HG03457 (cell line): Measurements from ENCODE around the gene CHAC1.

Experiments used
- ATAC-seq: cut with Tn5 transposase; IDR thresholded peaks from one replicate; pipeline ENCODE4 v1.9.1; 2021; ENCODE audit warnings: moderate number of reproducible peaks; ENCODE audit not compliant: unreplicated experiment

CHAC1 gene

GRCh38 chr15:40952901-40953712 is at the start of gene CHAC1:
Gene CHAC1, plus strand, starts transcription at chr15:40953471. Its CDS starts 113 bp downstream, at chr15:40953584.
- peak; percentile 80 for ATAC-seq

DNA sequence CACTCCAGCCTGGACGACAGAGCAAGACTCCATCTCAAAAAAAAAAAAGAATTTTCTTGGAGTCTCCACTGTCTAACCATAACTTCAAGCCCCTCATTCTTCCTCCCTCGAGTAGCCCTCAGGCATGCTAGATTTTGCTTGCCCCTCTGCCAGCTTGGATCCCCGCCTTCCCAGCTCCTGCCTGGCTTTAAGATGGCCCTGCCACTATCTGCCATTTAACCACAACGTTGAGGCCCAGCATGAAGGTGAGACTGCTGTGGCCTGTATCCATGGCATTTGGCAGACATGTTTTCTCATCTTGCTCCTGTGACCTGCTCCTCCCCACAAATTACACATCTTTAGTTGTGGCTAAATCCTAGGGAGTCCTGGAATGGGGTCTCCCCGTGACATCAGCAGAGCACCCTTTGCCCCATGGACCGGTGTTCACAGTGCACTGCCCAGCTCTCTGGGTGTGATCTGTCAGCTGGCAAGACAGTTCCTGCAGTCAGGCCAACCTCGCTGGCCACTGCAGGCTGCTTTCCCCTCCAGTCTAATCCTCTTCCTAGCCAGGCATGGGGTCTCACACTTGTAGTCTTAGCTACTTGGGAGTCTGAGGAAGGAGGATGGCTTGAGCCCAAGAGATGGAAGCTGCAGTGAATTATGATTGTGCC is 48.6 kb upstream of the CHAC1 start:
- ATAC-seq: no peak

- ATAC-seq: peak; percentile 47
Observed at GRCh38 chr15:40906091-40906990, 46.9 kb upstream of the CHAC1 start.

DNA sequence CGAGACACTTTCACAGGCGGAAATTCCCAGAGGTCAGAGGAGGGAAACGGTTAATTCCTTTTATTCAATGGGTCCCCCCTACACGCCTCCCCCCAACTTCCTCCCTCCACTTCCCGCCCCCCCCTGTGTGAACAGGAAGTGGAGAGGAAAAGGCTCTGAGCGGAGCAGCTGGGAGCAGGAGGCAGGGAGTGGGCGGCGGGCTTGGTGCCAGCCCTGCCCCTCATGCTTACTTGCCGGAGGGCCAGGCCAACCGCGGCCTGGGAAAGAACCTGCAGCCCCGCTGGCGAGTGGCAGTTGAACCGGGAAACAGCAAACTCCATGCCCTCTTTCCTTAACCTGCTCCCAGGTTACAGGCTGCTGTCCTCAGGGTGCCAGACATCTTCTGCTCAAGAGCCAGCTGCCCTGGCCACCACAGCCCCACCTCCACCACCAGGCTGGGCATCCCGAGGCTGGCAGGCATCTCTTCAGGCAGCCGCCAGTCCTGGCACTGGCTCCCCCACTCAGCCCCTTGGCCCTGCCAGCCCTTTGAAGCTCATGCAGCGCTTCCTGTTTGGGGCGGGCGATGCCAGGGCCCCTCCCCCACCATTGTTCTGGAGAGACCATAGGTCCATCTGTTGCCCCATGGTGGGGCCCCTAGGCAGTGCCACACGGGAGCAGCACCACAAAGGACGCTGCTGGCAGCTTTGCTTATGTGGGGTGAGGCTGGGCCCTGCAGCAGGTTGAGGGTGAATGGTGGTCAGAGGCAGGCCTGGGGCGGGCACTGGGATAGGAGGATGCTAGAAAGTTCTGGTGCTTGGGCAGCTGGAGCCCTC is 46.1 kb upstream of the CHAC1 start:
- ATAC-seq: no peak

- no peak for ATAC-seq
Observed at GRCh38 chr15:40908095-40908494, 45.2 kb upstream of the CHAC1 start.

GRCh38 chr15:40909662-40910630 is 43.3 kb upstream of the CHAC1 start:
- ATAC-seq: no peak

GRCh38 chr15:40911141-40911540 is 42.1 kb upstream of the CHAC1 start:
- ATAC-seq: no peak

- ATAC-seq: no peak
Observed at GRCh38 chr15:40911693-40912092, 41.6 kb upstream of the CHAC1 start.

GRCh38 chr15:40912478-40912877 is 40.8 kb upstream of the CHAC1 start:
- ATAC-seq: no peak

DNA sequence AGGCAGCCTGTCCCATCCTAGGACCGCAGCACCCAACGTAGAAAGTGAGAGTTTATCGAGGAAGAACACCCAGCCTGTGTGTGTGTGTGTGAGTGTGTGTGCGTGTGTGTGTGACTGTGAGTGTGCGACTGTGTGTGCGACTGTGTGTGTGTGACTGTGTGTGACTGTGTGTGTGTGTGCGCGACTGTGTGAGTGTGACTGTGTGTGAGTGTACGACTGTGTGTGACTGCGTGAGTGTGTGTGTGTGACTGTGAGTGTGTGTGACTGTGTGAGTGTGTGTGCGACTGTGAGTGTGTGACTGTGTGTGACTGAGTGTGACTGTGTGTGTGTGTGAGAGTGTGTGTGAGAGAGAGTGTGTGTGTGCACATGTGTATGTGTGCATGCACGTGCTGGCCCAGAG is 39.3 kb upstream of the CHAC1 start:
- no peak for ATAC-seq

- no peak for ATAC-seq
Observed at GRCh38 chr15:40914486-40914885, 38.8 kb upstream of the CHAC1 start.

- no peak for ATAC-seq
Observed at GRCh38 chr15:40915116-40915661, 38.1 kb upstream of the CHAC1 start.

GRCh38 chr15:40915679-40916078 is 37.6 kb upstream of the CHAC1 start:
- no peak for ATAC-seq

DNA sequence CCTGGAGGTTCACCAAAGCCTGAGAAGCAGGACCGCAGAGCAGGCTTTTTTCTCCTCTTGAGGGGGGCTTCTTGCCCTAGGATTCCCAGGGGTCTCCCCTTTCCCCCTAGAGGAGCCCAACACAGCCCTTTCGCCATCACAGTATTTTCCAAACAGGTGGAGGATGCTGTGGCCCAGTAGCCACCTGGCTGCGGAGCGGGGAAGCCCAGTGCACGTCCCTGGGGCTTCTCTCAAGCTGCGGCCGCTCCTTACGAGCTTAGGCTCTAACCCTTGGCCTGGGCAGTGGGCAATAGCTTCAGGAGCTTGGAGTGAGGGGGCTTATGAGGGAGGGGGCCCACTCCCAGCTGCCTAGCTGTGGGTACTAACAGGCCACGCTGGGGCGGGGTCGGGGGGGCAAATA is 35.7 kb upstream of the CHAC1 start:
- ATAC-seq: no peak

DNA sequence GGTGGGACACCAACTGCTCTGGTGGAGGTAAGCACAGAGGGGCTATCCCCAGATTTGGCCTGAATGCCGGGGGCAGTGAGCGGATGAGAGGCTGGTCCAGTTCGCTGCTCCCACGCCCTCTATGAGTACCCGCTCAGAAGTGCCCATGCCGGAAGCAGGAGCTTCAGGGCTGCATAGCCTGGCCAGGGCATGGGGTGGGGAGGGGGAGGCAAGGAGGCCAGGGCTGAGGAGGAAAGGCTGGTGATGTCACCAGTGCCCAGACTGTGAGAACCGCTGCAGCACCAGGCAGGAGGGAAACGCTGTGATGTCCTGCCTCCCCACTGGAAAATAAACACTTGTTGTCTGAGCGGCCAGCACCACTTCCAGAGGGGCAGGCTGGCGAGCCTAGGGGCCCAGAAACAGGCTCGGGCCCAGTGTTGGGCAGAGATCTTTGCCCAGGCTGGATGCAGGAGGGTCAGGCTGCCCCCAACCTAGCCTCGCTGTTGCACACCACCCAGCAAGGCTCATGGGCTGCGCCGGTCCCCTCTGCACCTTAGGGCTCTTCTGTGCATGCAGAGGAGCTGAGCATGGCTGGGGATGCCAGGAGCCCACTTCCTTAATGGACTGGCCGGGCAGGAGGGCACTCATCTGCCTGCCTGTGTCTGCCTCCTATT is 35.0 kb upstream of the CHAC1 start:
- no peak for ATAC-seq

DNA sequence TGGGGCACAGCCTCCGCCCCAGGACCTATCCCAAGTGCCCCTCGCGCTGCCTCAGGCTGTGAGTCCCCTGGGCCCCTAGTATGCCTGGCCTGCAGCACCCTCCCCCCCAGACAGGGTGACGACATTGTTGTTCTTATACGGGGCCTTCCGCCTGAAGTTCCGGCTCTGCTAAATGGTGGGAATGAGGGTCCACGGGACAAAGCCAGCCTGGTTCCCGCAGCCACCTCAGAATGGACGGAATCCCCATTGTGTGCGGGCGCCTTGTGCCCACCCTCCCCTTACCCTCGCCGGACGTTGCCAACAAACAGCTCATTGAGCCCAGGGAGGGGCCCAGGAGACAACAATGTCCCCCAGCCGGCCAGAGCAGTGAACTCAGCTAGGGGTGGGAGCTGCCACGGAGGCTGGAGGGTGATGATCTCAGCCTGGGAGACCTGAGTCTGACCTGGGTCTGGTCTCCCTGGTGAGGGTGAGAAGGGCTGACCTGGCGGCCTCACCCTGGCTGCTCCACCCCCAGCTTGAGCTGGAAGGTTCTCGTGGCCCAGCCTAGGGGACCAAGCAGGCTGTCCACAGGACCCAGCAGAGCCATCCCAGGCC is 34.4 kb upstream of the CHAC1 start:
- ATAC-seq: no peak

- ATAC-seq: no peak
Observed at GRCh38 chr15:40921949-40922607, 31.2 kb upstream of the CHAC1 start.

- no peak for ATAC-seq
Observed at GRCh38 chr15:40922608-40923005, 30.7 kb upstream of the CHAC1 start.
